GM18499 (cell line): ENCODE data around the gene GPR83.
"Not testable (repeated sequence)": the region's sequence is repeated elsewhere in the genome, so short reads cannot be mapped to it uniquely, and the experiment has no call there.

ENCODE experiments used
- ATAC-seq: cut with Tn5 transposase; IDR thresholded peaks from one replicate; pipeline ENCODE4 v1.9.1; 2021; ENCODE audit warnings: moderate number of reproducible peaks; ENCODE audit not compliant: insufficient read depth, unreplicated experiment

GPR83 gene

DNA sequence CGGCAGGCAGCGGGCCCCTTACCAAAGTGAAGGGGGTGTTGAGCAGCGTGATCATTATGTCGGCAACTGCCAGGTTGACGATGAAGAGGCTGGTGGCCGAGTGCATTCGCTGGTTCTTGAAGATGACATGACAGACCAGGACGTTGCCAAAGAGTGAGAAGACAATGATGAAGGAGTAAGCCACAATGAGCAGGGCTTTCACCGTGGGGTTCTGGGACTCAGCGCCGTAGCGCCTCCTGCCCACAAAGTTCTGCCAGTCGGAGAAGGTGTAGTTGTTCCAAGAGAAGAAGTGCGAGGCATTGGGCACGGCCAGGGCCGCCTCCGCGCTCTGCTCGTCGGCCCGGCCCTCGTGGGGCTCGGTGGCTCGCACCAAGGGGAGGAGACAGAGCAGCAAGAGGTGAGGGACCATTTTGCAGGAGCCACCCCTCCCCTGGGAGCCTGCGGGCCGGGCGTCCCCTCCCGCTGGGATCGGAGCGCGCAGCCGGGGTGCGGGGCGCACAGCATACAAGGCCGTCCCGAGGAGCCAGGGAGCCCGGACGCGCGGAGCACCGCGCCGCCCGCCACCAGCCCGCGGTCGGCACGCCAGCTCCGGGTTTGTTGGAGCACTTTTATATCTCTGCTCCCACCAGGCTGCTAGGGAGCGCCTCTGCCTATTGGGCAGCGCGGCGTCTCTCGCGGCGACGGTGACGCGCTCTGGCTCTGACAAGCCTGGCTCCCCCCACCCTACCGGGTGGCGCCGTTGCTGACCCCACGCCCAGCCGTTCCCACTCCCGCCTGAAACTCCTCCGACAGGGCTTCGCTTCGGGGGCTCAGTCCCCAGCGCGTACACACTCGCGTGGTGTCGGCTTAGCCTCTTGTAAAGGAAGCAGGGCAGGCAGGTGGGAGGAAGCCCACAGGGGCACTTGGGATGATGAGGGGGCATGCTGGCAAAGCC lies at the start of gene GPR83:
Gene GPR83 (minus strand): TSS at position 581 of the 934 bp plus-strand sequence. CDS start 172 bp downstream, at position 409.
- no peak for ATAC-seq

DNA sequence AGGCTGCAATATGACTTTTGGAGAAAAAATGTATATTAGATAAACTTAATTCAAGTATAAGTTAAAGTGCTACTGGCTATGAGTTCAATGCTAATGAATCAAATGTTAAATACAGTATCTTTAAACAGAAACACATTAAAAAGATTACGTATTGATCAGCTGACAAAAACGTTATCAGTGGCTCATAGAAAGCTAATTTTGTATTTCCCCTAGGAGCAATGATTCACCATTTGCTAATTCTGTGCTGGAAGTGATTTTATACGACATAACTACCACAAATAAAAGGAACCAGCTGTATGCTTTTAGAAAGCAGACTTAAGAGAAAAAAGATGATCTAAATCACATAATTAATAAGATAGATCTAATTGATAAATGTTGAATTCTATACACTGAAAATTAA lies 48.8 kb upstream of the GPR83 start:
- no peak for ATAC-seq

DNA sequence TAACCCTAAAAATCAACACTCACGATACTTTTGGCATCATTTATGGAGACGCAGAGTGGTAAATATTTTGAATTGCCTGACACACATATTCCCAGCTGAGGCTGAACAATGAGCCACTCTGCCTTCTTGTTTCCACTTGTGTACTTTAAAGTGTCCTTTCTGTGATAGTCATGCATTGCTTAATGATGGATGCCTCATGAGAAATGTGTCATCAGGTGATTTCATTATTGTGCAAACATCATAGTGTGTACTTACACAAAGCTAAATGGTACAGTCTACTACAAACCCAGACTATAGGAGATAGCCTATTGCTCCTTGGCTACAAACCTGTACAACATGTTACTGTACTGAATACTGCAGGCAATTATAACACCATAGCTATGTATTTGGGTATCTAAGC lies 48.2 kb upstream of the GPR83 start:
- no peak for ATAC-seq

DNA sequence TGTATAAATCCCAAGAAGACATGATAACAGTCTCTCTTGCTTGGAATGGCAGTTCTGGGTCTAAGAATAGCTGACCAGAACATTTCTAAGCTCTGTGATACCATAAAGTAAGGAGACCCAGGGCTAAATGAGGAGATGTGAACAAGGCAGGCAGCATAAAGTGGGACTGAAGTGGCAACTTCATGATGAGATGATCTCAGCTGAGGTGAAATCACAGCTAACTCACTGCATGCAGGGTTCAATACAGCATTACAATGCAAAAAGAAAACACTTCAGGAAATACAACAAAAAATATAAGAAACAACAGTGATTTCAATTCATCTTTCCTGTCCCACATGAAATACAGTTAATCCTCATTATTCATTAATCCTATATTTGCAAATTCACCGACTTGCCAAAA lies 47.8 kb upstream of the GPR83 start:
- no peak for ATAC-seq

DNA sequence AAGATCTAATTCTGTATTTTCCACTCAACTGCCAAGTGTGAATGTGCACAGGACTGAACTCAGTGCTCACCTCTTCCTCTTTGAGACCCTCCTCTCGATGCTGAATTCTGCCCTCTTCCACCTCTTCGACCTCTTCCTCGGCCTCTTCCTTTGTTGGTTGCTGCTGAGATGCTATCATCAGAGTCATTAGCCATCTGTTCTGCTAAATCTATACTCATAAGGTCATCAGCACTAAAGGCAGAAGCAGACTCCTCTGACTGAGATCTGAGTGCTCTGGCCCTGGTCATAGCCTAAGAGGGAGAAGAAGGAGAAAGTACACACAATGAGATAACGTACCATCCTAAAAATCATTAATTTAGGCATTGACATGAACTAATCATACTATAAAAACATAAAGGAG lies 45.9 kb upstream of the GPR83 start:
- ATAC-seq: no peak

DNA sequence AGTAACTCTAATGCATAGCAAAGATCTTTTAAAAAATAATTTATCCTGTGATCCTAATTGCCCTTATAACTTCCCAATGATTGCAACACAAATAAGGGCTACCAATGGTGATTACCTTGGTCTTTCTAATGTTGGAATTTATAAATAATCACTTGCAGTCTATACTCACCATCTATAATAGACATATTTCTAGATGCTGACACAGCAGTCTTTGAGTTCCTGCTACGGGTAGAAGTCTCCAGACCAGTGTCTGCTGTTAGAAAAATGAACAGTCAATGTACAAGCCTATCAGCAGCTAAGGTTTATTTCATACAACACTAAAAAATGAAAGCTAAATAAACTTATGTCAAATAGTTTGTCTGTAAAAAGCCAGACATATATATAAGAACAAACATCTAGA lies 44.4 kb upstream of the GPR83 start:
- ATAC-seq: no peak

DNA sequence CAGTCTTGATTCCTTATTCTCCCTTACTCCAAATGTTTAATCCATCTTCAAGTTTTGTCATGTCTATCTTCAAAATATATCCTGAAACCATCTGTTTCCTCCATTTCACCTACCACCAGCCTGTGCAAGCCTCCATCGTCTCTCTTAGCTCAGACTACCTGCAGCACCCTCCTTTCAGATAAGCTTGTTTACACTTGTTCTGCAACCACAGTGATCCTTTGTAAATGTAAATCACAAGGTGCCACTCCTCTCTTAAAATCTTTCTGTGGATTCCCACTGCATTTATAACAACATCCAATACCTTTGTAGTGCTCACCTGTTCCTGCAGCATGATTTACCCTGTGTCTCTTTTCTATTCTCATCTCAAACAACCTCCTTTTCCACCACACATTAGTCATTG lies 31.8 kb upstream of the GPR83 start:
- ATAC-seq: no peak

DNA sequence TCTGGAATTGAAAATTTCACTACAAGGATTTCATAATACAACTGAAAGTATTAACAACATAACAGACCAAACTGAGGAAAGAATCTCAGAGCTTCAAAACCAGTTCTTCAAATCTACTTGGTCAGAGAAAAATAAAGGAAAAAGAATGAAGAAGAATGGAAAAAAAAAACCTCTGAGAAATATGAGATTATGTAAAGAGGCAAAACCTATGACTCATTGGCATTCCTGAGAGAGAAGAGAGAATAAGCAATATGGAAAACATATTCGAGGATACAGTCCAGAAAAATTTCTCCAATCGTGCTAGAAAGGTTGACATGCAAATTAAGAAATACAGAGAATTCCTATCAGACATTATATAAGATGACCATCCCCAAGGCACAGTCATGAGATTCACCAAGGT lies 23.4 kb upstream of the GPR83 start:
- no peak for ATAC-seq

DNA sequence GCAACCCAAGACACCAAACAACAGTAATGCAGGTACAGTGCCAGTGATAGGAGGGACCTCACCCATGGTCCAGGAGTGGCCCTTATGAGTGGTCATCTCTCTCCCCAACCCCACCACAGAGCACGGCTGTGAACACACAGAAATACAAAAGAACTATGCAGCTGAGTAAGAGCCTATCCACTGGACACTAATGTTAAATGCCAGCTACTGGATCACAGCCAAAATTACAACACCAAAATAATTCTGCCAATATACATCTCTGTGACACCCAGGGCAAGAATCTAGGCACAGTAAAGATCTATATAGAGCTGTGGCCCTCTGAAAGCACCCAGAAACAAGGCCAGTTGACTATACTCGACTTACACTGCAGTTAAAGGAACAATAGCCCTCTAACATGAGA lies 22.8 kb upstream of the GPR83 start:
- no peak for ATAC-seq

DNA sequence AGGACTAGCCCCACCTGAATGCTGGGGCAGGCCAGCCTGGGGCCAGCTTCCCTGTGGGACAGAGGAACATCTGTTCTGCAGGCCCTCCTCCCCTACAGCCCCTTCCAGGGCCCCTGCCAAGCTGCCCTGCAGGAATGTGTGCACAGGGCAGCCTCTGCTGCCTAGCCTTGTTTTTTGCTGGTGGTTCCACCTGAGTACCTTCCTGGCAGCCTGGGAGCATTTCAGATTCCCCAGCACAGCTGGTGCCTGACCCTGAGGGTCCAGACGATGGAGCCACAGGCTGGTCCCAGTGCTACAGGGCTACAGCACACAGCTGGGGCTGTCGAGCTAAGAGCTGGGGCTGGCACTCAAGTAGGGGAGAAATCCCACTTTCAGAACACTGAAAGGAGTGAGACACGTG lies 22.3 kb upstream of the GPR83 start:
- ATAC-seq: no peak

DNA sequence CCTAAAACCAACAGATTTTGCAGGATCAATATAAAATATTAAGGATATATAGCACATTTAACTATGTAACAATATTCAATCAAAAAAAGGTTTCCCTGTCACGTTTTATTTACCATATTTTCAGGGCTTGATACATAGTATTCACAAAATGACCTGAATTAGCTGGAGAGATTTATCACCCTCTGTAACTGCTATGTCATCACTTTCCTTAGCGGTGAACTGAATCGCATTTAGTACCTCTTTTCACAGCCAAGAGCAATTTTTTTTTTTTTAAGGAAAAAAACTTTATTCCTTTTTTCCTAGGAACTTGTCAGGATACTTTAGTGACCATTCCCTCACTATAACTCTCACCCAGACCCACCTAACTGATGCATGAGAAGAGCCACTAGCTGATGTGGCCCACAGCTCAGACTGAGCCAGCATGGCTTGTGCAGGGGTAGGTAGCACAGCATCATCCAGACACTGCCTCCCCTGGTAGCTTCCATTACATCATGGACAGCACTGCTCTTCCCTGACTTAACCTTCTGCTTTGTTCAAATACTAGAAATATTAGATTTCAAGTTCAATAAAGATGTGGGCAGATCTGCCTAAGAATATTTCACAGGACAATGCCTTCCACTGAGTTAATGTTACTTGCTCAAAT lies 17.0 kb upstream of the GPR83 start:
- ATAC-seq: no peak

DNA sequence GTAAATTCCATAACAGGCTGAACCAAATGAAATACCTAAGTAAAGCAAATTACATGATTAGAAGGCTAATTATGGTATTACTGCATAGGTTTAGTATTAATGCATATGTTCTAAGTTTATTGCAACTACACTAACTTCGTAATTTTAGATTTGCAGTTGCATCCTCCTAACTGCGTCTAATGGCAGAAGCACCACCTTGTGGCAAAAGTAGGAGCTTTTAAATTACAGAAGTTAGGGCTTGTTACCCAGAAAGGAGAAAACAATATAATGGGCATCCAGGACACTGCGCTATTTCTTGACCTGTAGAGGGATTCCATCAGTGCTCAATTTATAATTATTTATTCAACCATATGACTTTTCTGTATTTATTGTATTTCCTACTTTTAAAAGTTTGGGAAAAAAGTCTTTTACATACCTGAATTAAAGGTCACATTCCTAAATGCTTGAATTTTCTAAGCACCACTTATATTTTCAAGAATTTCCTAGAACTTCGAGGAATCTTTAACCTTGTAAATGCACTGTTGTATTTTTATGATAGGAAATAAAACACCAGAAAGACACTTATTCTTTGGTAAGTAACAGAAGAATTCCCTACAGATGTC lies 16.3 kb upstream of the GPR83 start:
- ATAC-seq: no peak

DNA sequence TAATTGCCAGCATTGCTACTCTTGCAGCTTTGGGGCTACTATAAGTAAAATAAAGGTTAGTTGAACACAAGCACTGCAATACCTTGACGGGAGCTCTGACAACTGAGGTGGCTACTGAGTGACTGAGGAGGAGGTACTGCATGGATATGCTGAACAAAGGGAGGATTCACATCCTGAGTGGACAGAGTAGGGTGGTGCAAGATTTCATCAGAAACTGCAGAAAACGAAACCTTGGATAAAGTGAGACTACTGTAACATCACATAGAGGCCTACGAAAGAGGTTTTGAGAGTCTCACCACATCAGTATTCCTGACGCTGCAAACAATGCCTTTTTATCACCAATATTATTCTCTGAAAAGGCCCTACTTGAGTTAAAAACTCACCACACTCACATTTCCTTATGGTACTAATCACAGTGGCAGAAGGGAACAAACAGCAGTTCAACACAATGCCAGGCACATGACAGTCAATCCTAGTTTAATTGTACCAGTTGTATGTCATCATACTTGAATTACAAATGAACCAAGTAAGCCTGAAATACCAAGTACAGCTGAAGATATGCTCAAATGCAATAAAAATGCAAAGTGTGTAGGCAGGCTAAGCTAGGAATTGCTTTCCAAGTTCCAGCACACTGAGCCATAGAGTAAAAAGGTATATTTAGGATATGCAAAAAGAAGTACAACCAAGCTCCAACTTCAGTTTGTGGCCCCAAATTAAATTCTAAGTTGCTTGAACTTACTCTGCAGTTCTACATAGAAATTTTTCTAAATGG lies 4.0 kb upstream of the GPR83 start:
- no peak for ATAC-seq

DNA sequence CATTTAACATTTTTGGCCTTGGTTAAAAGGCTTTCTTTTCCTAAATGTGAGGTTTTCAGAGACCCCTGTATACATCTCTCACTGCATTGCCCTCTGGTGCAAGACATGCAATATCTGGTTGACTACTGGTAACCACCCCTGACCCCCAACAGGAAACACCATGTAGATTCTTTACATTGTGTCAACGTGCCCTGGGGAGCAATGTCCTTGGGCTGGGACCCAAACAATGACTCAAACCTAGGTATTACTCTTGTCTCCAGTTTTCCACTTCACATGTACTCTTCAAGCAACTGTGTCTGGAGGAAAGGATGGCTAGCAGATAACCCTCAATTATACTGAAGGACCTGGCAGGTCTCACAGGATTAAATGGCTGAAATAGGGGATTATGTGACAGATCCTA lies 1.1 kb upstream of the GPR83 start:
- ATAC-seq: no peak

DNA sequence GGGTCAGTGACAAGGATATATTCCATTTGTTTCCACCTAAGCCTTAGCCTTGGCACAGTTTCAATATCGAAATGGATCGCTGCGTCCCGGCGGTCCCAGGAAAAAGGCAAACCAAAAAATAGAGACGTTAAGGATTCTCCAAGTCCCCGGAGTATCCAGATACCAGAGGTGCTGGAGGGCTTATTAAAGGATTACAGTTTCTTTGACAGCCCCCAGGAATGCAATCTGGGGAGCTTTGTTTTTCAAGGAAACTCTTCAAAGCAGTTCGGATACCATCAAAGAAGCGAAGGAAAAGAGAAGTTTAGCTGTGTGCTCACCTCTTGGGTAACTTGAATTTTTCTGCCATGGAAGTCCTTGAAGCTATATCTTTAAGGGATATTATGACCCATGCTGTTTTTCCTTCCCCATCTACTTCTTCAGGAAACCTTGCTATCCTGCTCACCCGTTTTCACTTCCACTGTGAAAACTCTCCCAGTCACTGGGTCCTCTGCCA lies 600 bp upstream of the GPR83 start:
- no peak for ATAC-seq

DNA sequence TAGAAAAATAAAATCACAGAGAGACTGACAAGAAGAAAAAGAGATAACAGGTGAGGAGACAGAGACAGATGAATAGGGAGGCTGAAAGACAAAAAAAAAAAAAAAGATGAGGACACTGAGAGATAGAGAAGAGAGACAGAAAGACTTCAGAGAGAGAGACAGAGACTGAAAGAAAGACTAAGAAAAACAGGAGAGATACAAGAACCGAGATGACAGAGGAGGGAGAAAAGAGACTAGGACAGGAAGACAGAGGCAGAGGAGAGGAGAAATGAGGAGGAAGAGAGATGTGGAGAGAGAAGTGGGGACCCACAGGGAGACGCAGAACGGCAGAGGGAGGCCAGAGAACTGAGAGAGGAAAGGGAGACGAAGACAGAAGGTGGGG lies 771 bp downstream of the GPR83 start:
- ATAC-seq: no peak

DNA sequence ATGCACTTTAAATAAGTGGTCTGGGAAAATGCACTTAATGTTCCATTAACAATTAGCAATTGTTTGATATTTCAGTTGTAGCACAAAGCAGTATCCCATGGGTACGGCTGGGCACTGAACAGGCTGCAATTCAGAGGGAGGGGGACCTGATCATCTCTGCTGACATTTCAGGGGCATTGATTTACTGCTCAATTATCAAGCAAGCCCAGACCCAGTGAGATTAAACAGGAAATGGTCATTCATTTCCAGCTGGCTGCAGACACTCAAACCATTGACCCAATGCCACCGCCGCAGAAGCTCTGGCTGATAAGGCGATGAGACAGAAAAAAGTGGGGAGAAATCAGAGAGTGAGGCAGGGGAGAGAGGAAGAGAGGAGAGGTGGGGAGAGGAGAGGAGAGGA lies 1.2 kb downstream of the GPR83 start:
- ATAC-seq: no peak

DNA sequence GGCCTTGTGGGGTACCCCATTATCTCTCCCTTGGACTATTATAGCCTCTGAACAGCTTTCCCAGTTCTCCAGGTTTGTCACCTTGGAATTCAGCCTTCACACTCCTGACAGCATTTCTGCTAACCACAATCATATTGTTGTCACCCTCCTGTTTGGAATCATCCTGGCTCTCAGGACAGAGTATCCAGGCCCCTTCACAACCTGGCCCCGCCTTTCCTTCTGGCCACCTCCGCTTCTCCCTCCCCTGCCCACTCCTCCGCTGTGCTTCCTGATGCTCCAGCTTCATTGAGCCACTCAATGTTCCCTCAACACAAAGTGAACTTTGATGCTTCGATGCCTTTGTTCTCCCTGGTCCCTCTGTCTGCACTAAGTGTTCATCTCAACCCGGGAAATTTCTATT lies 3.1 kb downstream of the GPR83 start:
- no peak for ATAC-seq

DNA sequence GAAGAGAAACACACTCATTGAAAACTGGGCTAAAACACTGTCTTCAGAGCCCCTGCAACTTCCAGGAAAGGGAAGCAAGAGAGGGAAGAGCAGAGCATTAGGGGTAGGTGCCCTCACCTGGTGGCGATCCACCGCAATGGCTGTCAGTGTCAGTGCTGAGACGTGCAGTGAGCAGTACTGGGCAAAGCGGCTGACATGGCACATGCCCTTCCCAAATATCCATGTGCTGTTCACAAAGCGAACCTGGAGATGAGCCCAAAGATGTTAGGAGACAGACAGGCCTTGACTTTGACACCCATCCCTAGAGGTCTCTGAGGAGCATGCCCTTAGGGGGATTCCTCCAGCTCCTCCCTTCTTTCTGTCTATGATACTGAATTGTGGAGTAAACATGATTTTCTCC lies 4.9 kb downstream of the GPR83 start:
- ATAC-seq: no peak

DNA sequence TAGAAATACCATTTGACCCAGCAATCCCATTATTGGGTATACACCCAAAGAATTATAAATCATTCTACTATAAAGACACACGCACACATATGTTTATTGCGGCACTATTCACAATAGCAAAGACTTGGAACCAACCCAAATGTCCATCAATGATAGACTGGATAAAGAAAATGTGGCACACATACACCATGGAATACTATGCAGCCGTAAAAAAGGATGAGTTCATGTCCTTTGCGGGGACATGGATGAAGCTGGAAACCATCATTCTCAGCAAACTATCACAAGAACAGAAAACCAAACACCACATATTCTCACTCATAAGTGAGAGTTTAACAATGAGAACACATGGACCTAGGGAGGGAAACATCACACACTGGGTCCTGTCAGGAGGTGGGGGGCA lies 9.3 kb downstream of the GPR83 start:
- not testable (repeated sequence) for ATAC-seq

DNA sequence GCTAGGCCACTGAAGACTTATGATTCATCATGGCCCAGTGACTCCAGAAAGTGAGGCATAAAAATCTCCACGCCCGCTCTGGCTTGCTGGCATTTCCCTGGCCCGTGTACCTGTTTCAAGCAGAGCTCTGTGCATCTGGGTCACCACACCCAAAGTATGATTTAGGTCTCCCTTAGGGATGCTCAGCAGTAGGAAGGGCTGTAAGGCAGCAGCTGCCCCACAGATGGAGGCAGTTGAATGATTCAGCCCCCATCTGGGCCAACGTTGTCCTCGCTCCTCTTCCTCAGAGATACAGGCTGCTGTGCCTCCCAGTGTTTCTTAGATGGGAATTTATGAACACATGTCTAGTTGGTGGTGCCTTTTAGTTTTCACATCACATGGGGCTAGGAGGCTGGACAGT lies 21.6 kb downstream of the GPR83 start:
- ATAC-seq: no peak
